Transverse colon (tissue), 4 donors: ENCODE measurements around the gene MAN1C1. TPM values are rescaled to one million over a fixed set of nuclear protein-coding genes. Genes with fewer than 3 reads are reported as not detected.

ENCODE experiments used
- DNase-seq: peaks from one replicate; pipeline ENCODE4 v3.0.0-alpha.2; 2019
- H3K27ac ChIP-seq, 4 donors: fragments of 200-600 bp; sonication (generic); 2 replicates each; pipeline ENCODE4 v1.5.1; 2016 to 2018; ENCODE audit warnings: inconsistent platforms in 4 of 4
- H3K27me3 ChIP-seq: fragments of 200-600 bp; sonication (generic); 2 replicates; pipeline ENCODE4 v1.5.1; 2017; ENCODE audit warnings: inconsistent platforms
- H3K36me3 ChIP-seq, 4 donors: fragments of 200-600 bp; sonication (generic); 2 replicates each; pipeline ENCODE4 v1.5.1; 2017 to 2019; ENCODE audit warnings: inconsistent platforms in 4 of 4
- H3K4me1 ChIP-seq, 4 donors: fragments of 200-600 bp; sonication (generic); 2 replicates each; pipeline ENCODE4 v1.5.1; 2017 to 2020; ENCODE audit warnings: inconsistent platforms in 4 of 4
- H3K4me3 ChIP-seq, 4 donors: fragments of 200-600 bp; sonication (generic); 1 replicate in 1 of 4; 2 replicates in 3 of 4; pipeline versions ENCODE4 v1.5.1 to v1.6.1; 2017 to 2019; ENCODE audit warnings: inconsistent platforms in 4 of 4
- H3K9me3 ChIP-seq, 2 donors: fragments of 200-600 bp; sonication (generic); 2 replicates each; pipeline ENCODE4 v1.5.1; 2017 to 2019; ENCODE audit warnings: inconsistent platforms in 2 of 2
- CTCF ChIP-seq, 5 experiments: fragments of 200-600 bp in 3 of 5; fragments of 450-650 bp in 2 of 5; sonication (generic) in 3 of 5; IDR thresholded peaks; 1 replicate in 2 of 5; 2 replicates in 3 of 5; pipeline ENCODE4 v1.5.1; 2016 to 2017; ENCODE audit warnings: antibody characterized with exemption in 5 of 5, inconsistent platforms in 3 of 5, mild to moderate bottlenecking in 2 of 5, moderate library complexity in 1 of 5
- EP300 ChIP-seq: sonication (generic); formaldehyde crosslinking; IDR thresholded peaks from one replicate; pipeline ENCODE4 v1.6.1; 2017; ENCODE audit warnings: antibody characterized with exemption, low read depth
- POLR2A ChIP-seq: fragments of 450-650 bp; IDR thresholded peaks from one replicate; pipeline ENCODE4 v1.6.1; 2016; ENCODE audit warnings: antibody characterized with exemption, mild to moderate bottlenecking, moderate library complexity
- POLR2AphosphoS5 ChIP-seq, 3 donors: sonication (generic); formaldehyde crosslinking; IDR thresholded peaks; one replicate each; pipeline ENCODE4 v1.6.1; 2016; ENCODE audit warnings: antibody characterized with exemption in 3 of 3
- WGBS, 2 donors: methylation state at CpG; one replicate each; pipeline ENCODE4 v1.1.5; 2018; ENCODE audit warnings: low coverage in 1 of 2; 5-methylcytosine and 5-hydroxymethylcytosine counted together
- in situ Hi-C, 4 donors: fragments of 200-750 bp; cut with MboI; loops; one replicate each; pipeline versions ENCODE4 v1.15.0 to v1.15.1; 2017; ENCODE audit warnings: low sequenced_read_pairs in 3 of 4, low pct_ligation_motif_present in 1 of 4, low pct_unique_long_range_greater_than_20kb in 1 of 4
- intact Hi-C: fragments of 100-400 bp; cut with DNase I; formaldehyde crosslinking; loops from one replicate; pipeline ENCODE4 v1.15.1; 2023; ENCODE audit warnings: low total_unique reads
- total RNA-seq, 4 donors: library from RNA; depleted of rRNA; stranded (reverse); fragments of >200 nt; gene quantifications; one replicate each; pipeline ENCODE4 v1.1.0, GENCODE V29; 2016

MAN1C1 gene
- total RNA-seq, 4 donors from 2014 or later = 2.4 to 6.8 (median 4.3) TPM

- Histone ChIP-seq H3K4me1 (peaks cover 7 to 17% (median 15%) of the 10 kb centered on the region in 4 donors), H3K4me3 (no peak overlapping the region), H3K27ac (no peak overlapping the region), H3K36me3 (no peaks in the 10 kb centered on the region), H3K27me3 (no peaks in the 10 kb centered on the region), H3K9me3 (no peaks in the 10 kb centered on the region)
- whole genome bisulfite sequencing, 2 donors = 83 to 88% methylated on average over 3 to 4 of the region's 4 CpGs
- no peak for DNase-seq
- TF ChIP-seq POLR2A (no peak), POLR2AphosphoS5 (IDR thresholded peaks at IDR 0.05) (no peak), EP300 (no peak), CTCF (IDR thresholded peaks at IDR 0.05) (no peak)
- in situ Hi-C loops (no loop called here), intact Hi-C loops (no loop called here)
Observed at GRCh38 chr1:25723250-25723880, 106.8 kb downstream of the MAN1C1 start.

GRCh38 chr1:25724201-25724600, 107.6 kb downstream of the MAN1C1 start:
- no peak for TF ChIP-seq EP300
- TF ChIP-seq POLR2A = no peak
- no peak for TF ChIP-seq CTCF (IDR thresholded peaks at IDR 0.05)
- TF ChIP-seq POLR2AphosphoS5 (IDR thresholded peaks at IDR 0.05) = no peak
- 88% methylated on average over 7 of the region's 7 CpGs; no CpG with 5 or more reads in 1 of the 2 donors for WGBS, 2 donors
- no peak for DNase-seq
- Histone ChIP-seq H3K4me1 (peaks cover 7 to 22% (median 17%) of the 10 kb centered on the region in 4 donors), H3K9me3 (no peaks in the 10 kb centered on the region), H3K27ac (no peak overlapping the region), H3K4me3 (no peak overlapping the region), H3K27me3 (no peaks in the 10 kb centered on the region), H3K36me3 (no peaks in the 10 kb centered on the region)
- in situ Hi-C loops (no loop called here), intact Hi-C loops (no loop called here)

- Histone ChIP-seq H3K27me3 (no peaks in the 10 kb centered on the region), H3K4me1 (peaks cover 7 to 27% (median 20%) of the 10 kb centered on the region in 4 donors), H3K27ac (no peak overlapping the region), H3K36me3 (no peaks in the 10 kb centered on the region), H3K4me3 (no peak overlapping the region), H3K9me3 (no peaks in the 10 kb centered on the region)
- in situ Hi-C loops (no loop called here), intact Hi-C loops (no loop called here)
- WGBS, 2 donors = 94% methylated on average over 2 of the region's 2 CpGs; no CpG with 5 or more reads in 1 of the 2 donors
- no peak for DNase-seq
- TF ChIP-seq EP300 (no peak), CTCF (IDR thresholded peaks at IDR 0.05) (no peak), POLR2AphosphoS5 (IDR thresholded peaks at IDR 0.05) (no peak), POLR2A (no peak)
Observed at GRCh38 chr1:25724966-25725365, 108.4 kb downstream of the MAN1C1 start.

GRCh38 chr1:25725482-25725881, 108.9 kb downstream of the MAN1C1 start:
- intact Hi-C loops (no loop called here), in situ Hi-C loops (no loop called here)
- Histone ChIP-seq H3K36me3 (no peaks in the 10 kb centered on the region), H3K4me3 (no peak overlapping the region), H3K9me3 (no peaks in the 10 kb centered on the region), H3K27me3 (no peaks in the 10 kb centered on the region), H3K4me1 (peaks cover 7 to 32% (median 23%) of the 10 kb centered on the region in 4 donors), H3K27ac (no peak overlapping the region)
- no peak for TF ChIP-seq POLR2A
- DNase-seq = no peak
- WGBS, 2 donors = 94% methylated on average over 8 of the region's 8 CpGs; no CpG with 5 or more reads in 1 of the 2 donors

- WGBS, 2 donors = 57 to 62% methylated on average over 4 to 8 of the region's 8 CpGs
- in situ Hi-C loops = no loop called here
- Histone ChIP-seq H3K4me1 (peaks cover 7 to 39% (median 23%) of the 10 kb centered on the region in 4 donors), H3K27me3 (no peaks in the 10 kb centered on the region), H3K4me3 (no peak overlapping the region), H3K36me3 (no peaks in the 10 kb centered on the region), H3K27ac (peak overlapping the region; percentile 25 to 70 (median 44)), H3K9me3 (no peaks in the 10 kb centered on the region)
- intact Hi-C loops = no loop called here
- TF ChIP-seq POLR2A (no peak), CTCF (IDR thresholded peaks at IDR 0.05) (no peak), EP300 (no peak), POLR2AphosphoS5 (IDR thresholded peaks at IDR 0.05) (no peak)
- DNase-seq = no peak
Observed at GRCh38 chr1:25727088-25727487, 110.5 kb downstream of the MAN1C1 start.
